Ishikawa (cell line): ENCODE results near the gene LGR6.

Source experiments
- CEBPB ChIP-seq: IDR thresholded peaks from 2 replicates; pipeline ENCODE4 v1.6.1; 2012
- CREB1 ChIP-seq: IDR thresholded peaks from 2 replicates; pipeline ENCODE4 v1.6.1; 2012; ENCODE audit warnings: low read depth
- EGR1 ChIP-seq: IDR thresholded peaks from 2 replicates; pipeline ENCODE4 v1.6.1; 2012
- EP300 ChIP-seq: IDR thresholded peaks from 2 replicates; pipeline ENCODE4 v1.6.1; 2012; ENCODE audit warnings: borderline replicate concordance
- FOXM1 ChIP-seq: IDR thresholded peaks from 2 replicates; pipeline ENCODE4 v1.6.1; 2012; ENCODE audit warnings: low read depth, borderline replicate concordance
- MAX ChIP-seq: IDR thresholded peaks from 2 replicates; pipeline ENCODE4 v1.6.1; 2012
- NFIC ChIP-seq: IDR thresholded peaks from 2 replicates; pipeline ENCODE4 v1.6.1; 2012
- RAD21 ChIP-seq: IDR thresholded peaks from 2 replicates; pipeline ENCODE4 v1.6.1; 2012; ENCODE audit warnings: low read depth
- REST ChIP-seq: IDR thresholded peaks from 2 replicates; pipeline ENCODE4 v1.6.1; 2012; ENCODE audit warnings: low read depth, mild to moderate bottlenecking
- TAF1 ChIP-seq: IDR thresholded peaks from 2 replicates; pipeline ENCODE4 v1.6.1; 2012; ENCODE audit warnings: low read depth, mild to moderate bottlenecking
- TCF12 ChIP-seq: IDR thresholded peaks from 2 replicates; pipeline ENCODE4 v1.6.1; 2012; ENCODE audit warnings: low read depth
- TEAD4 ChIP-seq: IDR thresholded peaks from 2 replicates; pipeline ENCODE4 v1.6.1; 2012
- USF1 ChIP-seq: IDR thresholded peaks from 2 replicates; pipeline ENCODE4 v1.6.1; 2012
- YY1 ChIP-seq: IDR thresholded peaks from 2 replicates; pipeline ENCODE4 v1.6.1; 2012; ENCODE audit warnings: low read depth
- ZBTB7A ChIP-seq: IDR thresholded peaks from 2 replicates; pipeline ENCODE4 v1.6.1; 2012; ENCODE audit warnings: low read depth

The LGR6 gene

GRCh38 chr1:202241376-202242079 is 47.9 kb downstream of the LGR6 start:
- no peak for TF ChIP-seq TEAD4
- TF ChIP-seq EP300: no peak
- no peak for TF ChIP-seq TAF1
- no peak for TF ChIP-seq RAD21
- TF ChIP-seq EGR1: no peak
- no peak for TF ChIP-seq USF1
- TF ChIP-seq CEBPB: no peak
- TF ChIP-seq FOXM1: no peak
- no peak for TF ChIP-seq YY1
- TF ChIP-seq MAX: no peak
- no peak for TF ChIP-seq NFIC
- TF ChIP-seq TCF12: no peak
- TF ChIP-seq ZBTB7A: no peak
- TF ChIP-seq CREB1: no peak
- TF ChIP-seq REST: no peak

- TF ChIP-seq USF1 (no peak), TEAD4 (no peak), EGR1 (no peak), YY1 (no peak), NFIC (no peak), REST (no peak), CREB1 (no peak), MAX (no peak), FOXM1 (no peak), TCF12 (no peak), TAF1 (no peak), ZBTB7A (no peak), RAD21 (no peak), EP300 (no peak)
These were observed 48.5 kb downstream of the LGR6 start for GRCh38 chr1:202242080-202242419.

GRCh38 chr1:202243006-202243405 is 49.4 kb downstream of the LGR6 start:
- TF ChIP-seq REST (no peak), TAF1 (no peak), TEAD4 (no peak), NFIC (no peak), EP300 (no peak), ZBTB7A (no peak), TCF12 (no peak), FOXM1 (no peak), MAX (no peak), EGR1 (no peak), YY1 (no peak)

GRCh38 chr1:202244841-202245261 is 51.3 kb downstream of the LGR6 start:
- TF ChIP-seq TCF12 (no peak), EGR1 (no peak), FOXM1 (no peak), USF1 (no peak), RAD21 (no peak)
